ENCODE measurements around the gene DSCAM. TPM values are rescaled to one million over a fixed set of nuclear protein-coding genes. Genes with fewer than 3 reads are reported as not detected.

Gene DSCAM
- total and polyA plus RNA-seq, 2 experiments from 2014 or later = 0.07 TPM; not detected in 1

DNA sequence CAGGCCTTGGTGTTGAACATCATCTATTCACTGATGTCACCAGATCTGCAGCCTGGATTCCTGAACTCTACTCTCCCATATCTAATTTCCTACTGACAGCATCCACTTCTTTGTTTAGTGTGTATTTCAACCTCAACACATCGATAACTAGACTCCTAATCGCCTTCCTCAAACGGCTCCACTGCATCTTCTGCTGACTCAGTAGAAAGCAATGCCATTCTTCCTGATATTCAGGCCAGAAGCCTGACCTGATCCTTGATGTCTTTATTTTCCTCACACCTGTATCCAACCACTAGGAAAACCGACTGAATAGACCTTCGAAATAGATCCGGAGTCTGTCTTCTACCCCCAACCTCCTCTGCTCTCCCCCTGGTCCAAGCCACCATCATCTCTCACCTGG is 512.8 kb downstream of the DSCAM start (continued):
- TF ChIP-seq, protein P1, sequence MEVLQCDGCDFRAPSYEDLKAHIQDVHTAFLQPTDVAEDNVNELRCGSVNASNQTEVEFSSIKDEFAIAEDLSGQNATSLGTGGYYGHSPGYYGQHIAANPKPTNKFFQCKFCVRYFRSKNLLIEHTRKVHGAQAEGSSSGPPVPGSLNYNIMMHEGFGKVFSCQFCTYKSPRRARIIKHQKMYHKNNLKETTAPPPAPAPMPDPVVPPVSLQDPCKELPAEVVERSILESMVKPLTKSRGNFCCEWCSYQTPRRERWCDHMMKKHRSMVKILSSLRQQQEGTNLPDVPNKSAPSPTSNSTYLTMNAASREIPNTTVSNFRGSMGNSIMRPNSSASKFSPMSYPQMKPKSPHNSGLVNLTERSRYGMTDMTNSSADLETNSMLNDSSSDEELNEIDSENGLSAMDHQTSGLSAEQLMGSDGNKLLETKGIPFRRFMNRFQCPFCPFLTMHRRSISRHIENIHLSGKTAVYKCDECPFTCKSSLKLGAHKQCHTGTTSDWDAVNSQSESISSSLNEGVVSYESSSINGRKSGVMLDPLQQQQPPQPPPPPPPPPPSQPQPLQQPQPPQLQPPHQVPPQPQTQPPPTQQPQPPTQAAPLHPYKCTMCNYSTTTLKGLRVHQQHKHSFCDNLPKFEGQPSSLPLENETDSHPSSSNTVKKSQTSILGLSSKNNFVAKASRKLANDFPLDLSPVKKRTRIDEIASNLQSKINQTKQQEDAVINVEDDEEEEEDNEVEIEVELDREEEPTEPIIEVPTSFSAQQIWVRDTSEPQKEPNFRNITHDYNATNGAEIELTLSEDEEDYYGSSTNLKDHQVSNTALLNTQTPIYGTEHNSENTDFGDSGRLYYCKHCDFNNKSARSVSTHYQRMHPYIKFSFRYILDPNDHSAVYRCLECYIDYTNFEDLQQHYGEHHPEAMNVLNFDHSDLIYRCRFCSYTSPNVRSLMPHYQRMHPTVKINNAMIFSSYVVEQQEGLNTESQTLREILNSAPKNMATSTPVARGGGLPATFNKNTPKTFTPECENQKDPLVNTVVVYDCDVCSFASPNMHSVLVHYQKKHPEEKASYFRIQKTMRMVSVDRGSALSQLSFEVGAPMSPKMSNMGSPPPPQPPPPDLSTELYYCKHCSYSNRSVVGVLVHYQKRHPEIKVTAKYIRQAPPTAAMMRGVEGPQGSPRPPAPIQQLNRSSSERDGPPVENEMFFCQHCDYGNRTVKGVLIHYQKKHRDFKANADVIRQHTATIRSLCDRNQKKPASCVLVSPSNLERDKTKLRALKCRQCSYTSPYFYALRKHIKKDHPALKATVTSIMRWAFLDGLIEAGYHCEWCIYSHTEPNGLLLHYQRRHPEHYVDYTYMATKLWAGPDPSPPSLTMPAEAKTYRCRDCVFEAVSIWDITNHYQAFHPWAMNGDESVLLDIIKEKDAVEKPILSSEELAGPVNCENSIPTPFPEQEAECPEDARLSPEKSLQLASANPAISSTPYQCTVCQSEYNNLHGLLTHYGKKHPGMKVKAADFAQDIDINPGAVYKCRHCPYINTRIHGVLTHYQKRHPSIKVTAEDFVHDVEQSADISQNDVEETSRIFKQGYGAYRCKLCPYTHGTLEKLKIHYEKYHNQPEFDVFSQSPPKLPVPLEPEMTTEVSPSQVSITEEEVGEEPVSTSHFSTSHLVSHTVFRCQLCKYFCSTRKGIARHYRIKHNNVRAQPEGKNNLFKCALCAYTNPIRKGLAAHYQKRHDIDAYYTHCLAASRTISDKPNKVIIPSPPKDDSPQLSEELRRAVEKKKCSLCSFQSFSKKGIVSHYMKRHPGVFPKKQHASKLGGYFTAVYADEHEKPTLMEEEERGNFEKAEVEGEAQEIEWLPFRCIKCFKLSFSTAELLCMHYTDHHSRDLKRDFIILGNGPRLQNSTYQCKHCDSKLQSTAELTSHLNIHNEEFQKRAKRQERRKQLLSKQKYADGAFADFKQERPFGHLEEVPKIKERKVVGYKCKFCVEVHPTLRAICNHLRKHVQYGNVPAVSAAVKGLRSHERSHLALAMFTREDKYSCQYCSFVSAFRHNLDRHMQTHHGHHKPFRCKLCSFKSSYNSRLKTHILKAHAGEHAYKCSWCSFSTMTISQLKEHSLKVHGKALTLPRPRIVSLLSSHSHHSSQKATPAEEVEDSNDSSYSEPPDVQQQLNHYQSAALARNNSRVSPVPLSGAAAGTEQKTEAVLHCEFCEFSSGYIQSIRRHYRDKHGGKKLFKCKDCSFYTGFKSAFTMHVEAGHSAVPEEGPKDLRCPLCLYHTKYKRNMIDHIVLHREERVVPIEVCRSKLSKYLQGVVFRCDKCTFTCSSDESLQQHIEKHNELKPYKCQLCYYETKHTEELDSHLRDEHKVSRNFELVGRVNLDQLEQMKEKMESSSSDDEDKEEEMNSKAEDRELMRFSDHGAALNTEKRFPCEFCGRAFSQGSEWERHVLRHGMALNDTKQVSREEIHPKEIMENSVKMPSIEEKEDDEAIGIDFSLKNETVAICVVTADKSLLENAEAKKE (CRISPR knock-in tag; IDR thresholded peaks at IDR 0.05) = no peak
- TF ChIP-seq CREB1 (CRISPR knock-in tag; IDR thresholded peaks at IDR 0.05; ENCODE audit: low read depth) (no peak), STAT1 (IDR thresholded peaks at IDR 0.05; ENCODE audit: unreplicated experiment) (no peak), ZNF331 (CRISPR knock-in tag; IDR thresholded peaks at IDR 0.05; ENCODE audit: low read depth) (no peak)
- TF ChIP-seq, protein P2, sequence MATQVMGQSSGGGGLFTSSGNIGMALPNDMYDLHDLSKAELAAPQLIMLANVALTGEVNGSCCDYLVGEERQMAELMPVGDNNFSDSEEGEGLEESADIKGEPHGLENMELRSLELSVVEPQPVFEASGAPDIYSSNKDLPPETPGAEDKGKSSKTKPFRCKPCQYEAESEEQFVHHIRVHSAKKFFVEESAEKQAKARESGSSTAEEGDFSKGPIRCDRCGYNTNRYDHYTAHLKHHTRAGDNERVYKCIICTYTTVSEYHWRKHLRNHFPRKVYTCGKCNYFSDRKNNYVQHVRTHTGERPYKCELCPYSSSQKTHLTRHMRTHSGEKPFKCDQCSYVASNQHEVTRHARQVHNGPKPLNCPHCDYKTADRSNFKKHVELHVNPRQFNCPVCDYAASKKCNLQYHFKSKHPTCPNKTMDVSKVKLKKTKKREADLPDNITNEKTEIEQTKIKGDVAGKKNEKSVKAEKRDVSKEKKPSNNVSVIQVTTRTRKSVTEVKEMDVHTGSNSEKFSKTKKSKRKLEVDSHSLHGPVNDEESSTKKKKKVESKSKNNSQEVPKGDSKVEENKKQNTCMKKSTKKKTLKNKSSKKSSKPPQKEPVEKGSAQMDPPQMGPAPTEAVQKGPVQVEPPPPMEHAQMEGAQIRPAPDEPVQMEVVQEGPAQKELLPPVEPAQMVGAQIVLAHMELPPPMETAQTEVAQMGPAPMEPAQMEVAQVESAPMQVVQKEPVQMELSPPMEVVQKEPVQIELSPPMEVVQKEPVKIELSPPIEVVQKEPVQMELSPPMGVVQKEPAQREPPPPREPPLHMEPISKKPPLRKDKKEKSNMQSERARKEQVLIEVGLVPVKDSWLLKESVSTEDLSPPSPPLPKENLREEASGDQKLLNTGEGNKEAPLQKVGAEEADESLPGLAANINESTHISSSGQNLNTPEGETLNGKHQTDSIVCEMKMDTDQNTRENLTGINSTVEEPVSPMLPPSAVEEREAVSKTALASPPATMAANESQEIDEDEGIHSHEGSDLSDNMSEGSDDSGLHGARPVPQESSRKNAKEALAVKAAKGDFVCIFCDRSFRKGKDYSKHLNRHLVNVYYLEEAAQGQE (IDR thresholded peaks at IDR 0.05; ENCODE audit: unreplicated experiment) = no peak

DNA sequence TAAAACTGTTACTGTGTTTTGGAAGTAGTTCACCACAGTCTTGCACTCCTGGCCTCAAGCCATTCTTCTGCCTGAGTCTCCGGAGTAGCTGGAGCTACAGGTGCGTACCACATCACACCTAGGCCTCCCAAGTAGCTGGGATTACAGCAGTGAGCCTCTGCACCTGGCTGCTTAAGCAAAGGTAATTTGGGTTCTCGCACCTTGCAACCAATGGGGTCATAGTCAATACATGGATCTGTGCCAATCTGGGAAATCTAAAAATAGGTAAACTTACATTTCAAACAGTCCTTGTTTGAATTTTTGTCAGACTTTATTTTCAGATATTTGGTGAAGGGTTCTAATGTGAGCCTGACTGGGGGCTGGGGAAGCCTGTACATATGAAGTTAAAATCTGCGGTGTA is 513.2 kb downstream of the DSCAM start:
- DNase-seq (ENCODE audit: low spot score) (no peak), ATAC-seq (no peak)
- Histone ChIP-seq H3K4me3 (no peak overlapping the region), H4K20me1 (replicated peaks; ENCODE audit: insufficient read depth) (no peaks in the 10 kb centered on the region), H3K27me3 (ENCODE audit: insufficient read depth) (no peaks in the 10 kb centered on the region), H3F3A (replicated peaks; ENCODE audit: low read depth) (no peaks in the 10 kb centered on the region), H2AFZ (no peak overlapping the region), H3K36me3 (ENCODE audit: insufficient read depth) (no peaks in the 10 kb centered on the region; the same call in 1 of the 2 replicates), H3K27ac (ENCODE audit: low read depth) (no peak overlapping the region), H3K4me1 (ENCODE audit: insufficient read depth) (no peaks in the 10 kb centered on the region; the same call in 1 of the 2 replicates), H3K79me2 (replicated peaks; ENCODE audit: insufficient read depth) (no peaks in the 10 kb centered on the region), H3K4me2 (no peak overlapping the region), H3K9me2 (ENCODE audit: insufficient read depth) (no peaks in the 10 kb centered on the region)
- H3K27me3 Mint-ChIP-seq (ENCODE audit: insufficient read depth, low read depth, poor library complexity) = peaks cover 11% of the 10 kb centered on the region
- peaks cover 57% of the 10 kb centered on the region for H3K9me3 Mint-ChIP-seq
- H3K27ac Mint-ChIP-seq = no peak overlapping the region
- H3K36me3 Mint-ChIP-seq (ENCODE audit: low read depth) = no peaks in the 10 kb centered on the region; the same call in 1 of the 3 replicates
- peaks cover 9% of the 10 kb centered on the region; the same call in 1 of the 3 replicates for H3K4me1 Mint-ChIP-seq
- H3K4me3 Mint-ChIP-seq = no peak overlapping the region
- TF ChIP-seq NANOG (IDR thresholded peaks at IDR 0.05; ENCODE audit: borderline replicate concordance) (no peak), JUNB (IDR thresholded peaks at IDR 0.05; ENCODE audit: unreplicated experiment) (no peak), EZH2phosphoT487 (IDR thresholded peaks at IDR 0.05; ENCODE audit: unreplicated experiment) (no peak), ZNF331 (CRISPR knock-in tag; IDR thresholded peaks at IDR 0.05; ENCODE audit: low read depth) (no peak), CREB1 (CRISPR knock-in tag; IDR thresholded peaks at IDR 0.05; ENCODE audit: low read depth) (no peak), POLR2AphosphoS5 (IDR thresholded peaks at IDR 0.05; ENCODE audit: low read depth) (no peak)
- TF ChIP-seq, protein P2 (IDR thresholded peaks at IDR 0.05; ENCODE audit: unreplicated experiment) = no peak
- TF ChIP-seq, protein P3, sequence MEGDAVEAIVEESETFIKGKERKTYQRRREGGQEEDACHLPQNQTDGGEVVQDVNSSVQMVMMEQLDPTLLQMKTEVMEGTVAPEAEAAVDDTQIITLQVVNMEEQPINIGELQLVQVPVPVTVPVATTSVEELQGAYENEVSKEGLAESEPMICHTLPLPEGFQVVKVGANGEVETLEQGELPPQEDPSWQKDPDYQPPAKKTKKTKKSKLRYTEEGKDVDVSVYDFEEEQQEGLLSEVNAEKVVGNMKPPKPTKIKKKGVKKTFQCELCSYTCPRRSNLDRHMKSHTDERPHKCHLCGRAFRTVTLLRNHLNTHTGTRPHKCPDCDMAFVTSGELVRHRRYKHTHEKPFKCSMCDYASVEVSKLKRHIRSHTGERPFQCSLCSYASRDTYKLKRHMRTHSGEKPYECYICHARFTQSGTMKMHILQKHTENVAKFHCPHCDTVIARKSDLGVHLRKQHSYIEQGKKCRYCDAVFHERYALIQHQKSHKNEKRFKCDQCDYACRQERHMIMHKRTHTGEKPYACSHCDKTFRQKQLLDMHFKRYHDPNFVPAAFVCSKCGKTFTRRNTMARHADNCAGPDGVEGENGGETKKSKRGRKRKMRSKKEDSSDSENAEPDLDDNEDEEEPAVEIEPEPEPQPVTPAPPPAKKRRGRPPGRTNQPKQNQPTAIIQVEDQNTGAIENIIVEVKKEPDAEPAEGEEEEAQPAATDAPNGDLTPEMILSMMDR (conservative IDR thresholded peaks at IDR 0.05; ENCODE audit: low read depth in 2 of 2) = no peak

All from GM23338 (cell line).